Liver (tissue), 3 donors: ENCODE results near the gene ZGLP1.

Source experiments
- CTCF ChIP-seq: fragments of 150-350 bp; IDR thresholded peaks from 2 replicates; pipeline ENCODE4 v1.5.1; 2017; ENCODE audit warnings: improper control_type of control experiment, low read depth, low read length; ENCODE audit not compliant: missing input control
- GABPA ChIP-seq, 2 donors: IDR thresholded peaks in 1 of 2; conservative IDR thresholded peaks in 1 of 2; 2 replicates each; pipeline ENCODE4 v1.6.1; 2016; ENCODE audit warnings: antibody characterized with exemption in 2 of 2, mild to moderate bottlenecking in 1 of 2, moderate library complexity in 1 of 2
- JUND ChIP-seq, 2 donors: IDR thresholded peaks; 2 replicates each; pipeline ENCODE4 v1.6.1; 2016; ENCODE audit warnings: antibody characterized with exemption in 2 of 2
- REST ChIP-seq: IDR thresholded peaks from 2 replicates; pipeline ENCODE4 v1.6.1; 2016; ENCODE audit warnings: antibody characterized with exemption, mild to moderate bottlenecking
- donor health status: healthy.
- donor health status: healthy.

- TF ChIP-seq CTCF: no peak
- no peak for TF ChIP-seq REST
- no peak for TF ChIP-seq GABPA (IDR thresholded peaks at IDR 0.05 in 1 of 2, conservative IDR thresholded peaks at IDR 0.05 in 1 of 2)
- TF ChIP-seq JUND (IDR thresholded peaks at IDR 0.05): no peak
These were observed 46.8 kb upstream of the ZGLP1 start for GRCh38 chr19:10356431-10356830.
